B cell (primary cell): ENCODE measurements around the gene ZNF213. TPM values are rescaled to one million over a fixed set of nuclear protein-coding genes. Genes with fewer than 3 reads are reported as not detected.

Source experiments
- ATAC-seq: fragments of 200-7000 bp; cut with Tn5 transposase; one replicate; pipeline ENCODE4 v1.10.0; 2021; ENCODE audit warnings: low read depth, mild to moderate bottlenecking, moderate number of reproducible peaks, moderate library complexity
- CTCF ChIA-PET: fragments of 350-600 bp; sonication (Branson Sonifier 250); formaldehyde crosslinking; loops from one replicate; lab custom pipeline; 2021; ENCODE audit warnings: antibody characterized with exemption, inconsistent platforms; lab: Charles Lee
- POLR2A ChIA-PET: fragments of 350-600 bp; sonication (Branson Sonifier 250); formaldehyde crosslinking; loops from one replicate; lab custom pipeline; 2021; ENCODE audit warnings: antibody characterized with exemption; lab: Charles Lee
- DNase-seq: peaks from one replicate; pipeline ENCODE4 v3.0.0; 2013
- H2AFZ ChIP-seq: 2 replicates; pipeline ENCODE4 v1.6.1; 2012; ENCODE audit warnings: mild to moderate bottlenecking, low read depth, low read length; ENCODE audit not compliant: insufficient read depth, poor library complexity, severe bottlenecking
- H3K27ac ChIP-seq, 2 donors: 1 replicate in 1 of 2; 2 replicates in 1 of 2; pipeline ENCODE4 v1.5.1; 2012 to 2013; ENCODE audit warnings: low read length in 2 of 2, mild to moderate bottlenecking in 2 of 2, moderate library complexity in 1 of 2
- H3K27me3 ChIP-seq, 4 experiments: fragments of 200-600 bp in 1 of 4; sonication (generic) in 1 of 4; replicated peaks in 1 of 4; 1 replicate in 2 of 4; 2 replicates in 2 of 4; pipeline versions ENCODE4 v1.6.1 to v1.7.0; 2013 to 2016; ENCODE audit warnings: low read length in 3 of 4, mild to moderate bottlenecking in 2 of 4, mixed read lengths in 1 of 4, moderate library complexity in 1 of 4; ENCODE audit not compliant: insufficient read depth in 4 of 4, control insufficient read depth in 3 of 4; ENCODE audit errors: control extremely low read depth in 1 of 4
- H3K36me3 ChIP-seq, 2 experiments: replicated peaks in 1 of 2; 1 replicate in 1 of 2; 2 replicates in 1 of 2; pipeline versions ENCODE4 v1.6.1 to v1.7.1; 2013; ENCODE audit warnings: low read length in 1 of 2; ENCODE audit not compliant: insufficient read depth in 2 of 2, control insufficient read depth in 1 of 2; ENCODE audit errors: control extremely low read depth in 1 of 2, extremely low read depth in 1 of 2
- H3K4me1 ChIP-seq, 2 donors: fragments of 200-600 bp in 1 of 2; sonication (generic) in 1 of 2; 1 replicate in 1 of 2; 2 replicates in 1 of 2; pipeline versions ENCODE4 v1.5.1 to v1.6.1; 2013 to 2017; ENCODE audit warnings: low read length in 2 of 2; ENCODE audit not compliant: control insufficient read depth in 2 of 2, insufficient read depth in 2 of 2
- H3K4me2 ChIP-seq: replicated peaks from 2 replicates; pipeline ENCODE3; 2012; ENCODE audit warnings: mild to moderate bottlenecking, low read depth, low read length; ENCODE audit not compliant: poor library complexity, severe bottlenecking
- H3K4me3 ChIP-seq, 5 experiments: fragments of 200-600 bp in 1 of 5; sonication (generic) in 1 of 5; 1 replicate in 3 of 5; 2 replicates in 2 of 5; pipeline versions ENCODE4 v1.5.1 to v1.7.0; 2011 to 2016; ENCODE audit warnings: low read length in 4 of 5, mild to moderate bottlenecking in 4 of 5, low read depth in 2 of 5, control low read depth in 1 of 5, moderate library complexity in 1 of 5; ENCODE audit not compliant: insufficient read depth in 1 of 5; ENCODE audit errors: control extremely low read depth in 1 of 5, extremely low read depth in 1 of 5
- H3K79me2 ChIP-seq: fragments of 200-600 bp; sonication (generic); one replicate; pipeline ENCODE4 v1.6.0; 2016; ENCODE audit warnings: low read length; ENCODE audit not compliant: control insufficient read depth, insufficient read depth
- H3K9ac ChIP-seq: fragments of 200-600 bp; sonication (generic); 2 replicates; pipeline ENCODE4 v1.6.1; 2017; ENCODE audit warnings: mild to moderate bottlenecking, low read length, moderate library complexity
- H3K9me3 ChIP-seq, 3 donors: one replicate each; pipeline versions ENCODE4 v1.6.1 to v1.7.1; 2013; ENCODE audit warnings: low read length in 2 of 3; ENCODE audit not compliant: control insufficient read depth in 2 of 3, insufficient read depth in 1 of 3; ENCODE audit errors: control extremely low read depth in 1 of 3
- H4K20me1 ChIP-seq: 2 replicates; pipeline ENCODE4 v1.6.0; 2012; ENCODE audit warnings: mild to moderate bottlenecking, low read length; ENCODE audit not compliant: insufficient read depth, control insufficient read depth, poor library complexity, severe bottlenecking
- H3K27ac Mint-ChIP-seq: one replicate; pipeline ENCODE4 v1.8.0; 2021; ENCODE audit warnings: mixed read lengths
- H3K27me3 Mint-ChIP-seq: one replicate; pipeline ENCODE4 v1.8.0; 2021; ENCODE audit warnings: mixed read lengths
- H3K4me1 Mint-ChIP-seq: one replicate; pipeline ENCODE4 v1.8.0; 2021; ENCODE audit warnings: mixed read lengths
- H3K4me3 Mint-ChIP-seq: one replicate; pipeline ENCODE4 v1.8.0; 2021; ENCODE audit warnings: mixed read lengths
- H3K9me3 Mint-ChIP-seq: one replicate; pipeline ENCODE4 v1.8.0; 2022; ENCODE audit warnings: mixed read lengths; ENCODE audit not compliant: insufficient read depth
- CTCF ChIP-seq: fragments of 200-600 bp; IDR thresholded peaks from one replicate; pipeline ENCODE4 v1.8.0; 2022; ENCODE audit warnings: antibody characterized with exemption, mild to moderate bottlenecking
- EZH2 ChIP-seq: IDR thresholded peaks from 2 replicates; pipeline ENCODE4 v1.6.1; 2012; ENCODE audit warnings: borderline replicate concordance, low read depth, mild to moderate bottlenecking, moderate library complexity, low read length; ENCODE audit not compliant: insufficient read depth, poor library complexity, severe bottlenecking
- WGBS: methylation state at CpG from one replicate; pipeline ENCODE4 v1.1.5; 2013; ENCODE audit warnings: missing lambda C conversion rate; ENCODE audit not compliant: insufficient coverage; 5-methylcytosine and 5-hydroxymethylcytosine counted together
- intact Hi-C: fragments of 100-400 bp; cut with micrococcal nuclease; formaldehyde crosslinking; loops from one replicate; pipeline ENCODE4 v1.10.0; 2022
- polyA plus RNA-seq: library from polyadenylated mRNA; depleted of rRNA; stranded (reverse); fragments of >200 nt; gene quantifications from 2 replicates; pipeline ENCODE4 v1.2.3, GENCODE V29; 2012
- total RNA-seq, 2 donors: library from RNA; stranded (reverse); fragments of 120-200 nt in 1 of 2; gene quantifications; 1 replicate in 1 of 2; 2 replicates in 1 of 2; pipeline versions ENCODE4 v1.2.3 to v1.2.4, GENCODE V29; 2013 to 2022

ZNF213 gene
- total and polyA plus RNA-seq, 2 donors (not counting 1 experiment from before 2014, with no cell fraction given) = 1.4 to 7.2 TPM

DNA sequence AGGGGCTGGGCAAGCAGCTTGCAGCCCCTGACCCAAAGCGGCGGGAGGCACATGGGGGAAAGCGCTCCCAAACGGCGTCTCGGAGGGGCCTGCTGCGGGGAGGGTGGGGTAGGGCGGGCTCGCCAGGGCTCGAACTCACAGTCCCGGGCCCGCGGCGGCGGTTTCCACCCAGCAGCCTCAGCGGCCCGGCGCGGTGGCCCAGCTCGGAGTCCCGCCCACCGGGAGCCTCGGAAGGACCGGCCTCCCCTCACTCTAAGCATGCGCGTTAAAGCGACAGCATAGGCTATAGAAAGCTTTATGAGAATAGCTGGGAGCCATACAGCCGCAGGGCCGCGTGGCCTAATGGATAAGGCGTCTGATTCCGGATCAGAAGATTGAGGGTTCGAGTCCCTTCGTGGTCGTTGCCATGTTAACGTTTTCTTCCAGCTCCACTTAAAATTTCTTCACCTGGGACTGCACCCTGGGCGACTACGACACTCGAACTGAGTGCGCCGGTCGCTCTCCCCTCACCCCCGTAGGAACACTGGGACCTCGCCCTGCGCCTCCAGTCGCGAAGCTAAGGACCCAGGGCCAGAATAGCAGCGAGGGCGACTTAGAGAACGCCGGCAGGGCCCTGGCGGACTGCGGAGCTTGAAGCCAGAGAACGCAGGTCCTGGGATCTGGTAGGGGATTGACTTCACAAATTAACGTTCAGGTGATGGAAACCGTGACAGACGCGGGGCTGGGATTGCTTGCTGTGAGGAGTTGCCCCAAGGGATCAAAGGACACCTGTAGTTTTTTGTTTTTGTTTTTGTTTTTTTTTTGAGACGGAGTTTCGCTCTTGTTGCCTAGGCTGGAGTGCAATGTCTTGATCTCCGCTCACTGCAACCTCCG lies 15.8 kb downstream of the ZNF213 start:
- peak; percentile 86 for ATAC-seq
- peak overlapping the region; percentile 89 for H2AFZ ChIP-seq
- H3K4me1 ChIP-seq = peaks cover 22 to 37% of the 10 kb centered on the region in 2 donors
- DNase-seq = peak; percentile 96
- H3K9me3 ChIP-seq = peaks cover 0 to 24% (median 3%) of the 10 kb centered on the region in 3 donors
- H3K4me3 Mint-ChIP-seq = peak overlapping the region; percentile 92
- 2% methylated on average over 60 of the region's 62 CpGs for WGBS
- TF ChIP-seq CTCF (no peak), EZH2 (no peak)
- peaks cover 5% of the 10 kb centered on the region for H3K9me3 Mint-ChIP-seq
- H3K36me3 ChIP-seq = no peaks in the 10 kb centered on the region
- POLR2A ChIA-PET = interaction anchor here (1.1 to 3.8 kb wide), 6 partner anchors 8 to 307 kb away, joined by 3 to 31 read pairs (median 7); partner anchors contain the start of gene ZNF213
- peak overlapping the region; percentile 58 to 87 (median 71) for H3K4me3 ChIP-seq
- no peaks in the 10 kb centered on the region for H4K20me1 ChIP-seq
- intact Hi-C loops = loop anchor here (1.0 to 10.0 kb wide), 5 partner anchors 8 to 307 kb away; partner anchors contain the start of genes HCFC1R1, THOC6, TNFRSF12A and ZNF213
- peaks cover 28% of the 10 kb centered on the region for H3K4me1 Mint-ChIP-seq
- peak overlapping the region; percentile 83 for H3K9ac ChIP-seq
- no peaks in the 10 kb centered on the region for H3K27me3 ChIP-seq
- H3K27ac ChIP-seq = peak overlapping the region; percentile 29 to 54
- peak overlapping the region; percentile 92 for H3K4me2 ChIP-seq
- CTCF ChIA-PET = interaction anchor here (0.6 to 5.2 kb wide), 19 partner anchors 9 to 121 kb away, joined by 3 to 42 read pairs (median 4); partner anchors contain the start of gene ZNF213
- H3K27ac Mint-ChIP-seq = peak overlapping the region; percentile 95
- H3K27me3 Mint-ChIP-seq = no peaks in the 10 kb centered on the region
- no peaks in the 10 kb centered on the region for H3K79me2 ChIP-seq

GRCh38 chr16:3152027-3152276 lies 17.1 kb downstream of the ZNF213 start:
- ATAC-seq (no peak), DNase-seq (no peak)
- no peak overlapping the region for H3K27ac ChIP-seq
- peaks cover 22 to 37% of the 10 kb centered on the region in 2 donors for H3K4me1 ChIP-seq
- H3K9ac ChIP-seq = peak overlapping the region; percentile 51
- ChIA-PET CTCF (interaction anchor here (0.6 to 1.6 kb wide), 5 partner anchors 14 to 50 kb away, joined by 3 to 9 read pairs (median 5); no protein-coding TSS in a partner anchor), POLR2A (no interaction called here)
- Mint-ChIP-seq H3K27ac (peak overlapping the region; percentile 93), H3K27me3 (no peaks in the 10 kb centered on the region), H3K4me1 (peaks cover 28% of the 10 kb centered on the region), H3K4me3 (peak overlapping the region; percentile 87), H3K9me3 (peaks cover 5% of the 10 kb centered on the region)
- intact Hi-C loops = loop anchor here (1.0 to 10.0 kb wide), 7 partner anchors 15 to 305 kb away; partner anchors contain the start of genes HCFC1R1, THOC6, TNFRSF12A and ZNF263
- peak overlapping the region in 4 of 5 experiments; percentile 23 to 47 (median 42) for H3K4me3 ChIP-seq
- H3K79me2 ChIP-seq = no peaks in the 10 kb centered on the region
- H2AFZ ChIP-seq = peak overlapping the region; percentile 78
- H3K36me3 ChIP-seq = no peaks in the 10 kb centered on the region
- no peaks in the 10 kb centered on the region for H3K27me3 ChIP-seq
- peaks cover 0 to 38% (median 3%) of the 10 kb centered on the region in 3 donors for H3K9me3 ChIP-seq
- peak overlapping the region; percentile 92 for H3K4me2 ChIP-seq
- TF ChIP-seq CTCF (no peak), EZH2 (no peak)
- WGBS = 5% methylated on average over 10 of the region's 15 CpGs
- no peaks in the 10 kb centered on the region for H4K20me1 ChIP-seq
